ENCODE data around the gene C10orf120.

- no peak for TF ChIP-seq CTCF (IDR thresholded peaks at IDR 0.05; ENCODE audit: low read depth, low read length, poor library complexity, severe bottlenecking)
- TF ChIP-seq EZH2phosphoT487 (IDR thresholded peaks at IDR 0.05; ENCODE audit: borderline replicate concordance, low read length) = no peak
Observed at GRCh38 chr10:122657729-122658128, 41.9 kb downstream of the C10orf120 start.

All from DOHH2 (cell line).